ENCODE measurements around the gene ZNF821.

GRCh38 chr16:71840052-71840451 is 43.9 kb downstream of the ZNF821 start:
- TF ChIP-seq TAF1 (IDR thresholded peaks at IDR 0.05; ENCODE audit: borderline replicate concordance, insufficient read depth, low read length) = no peak
- TF ChIP-seq POLR2AphosphoS5 (IDR thresholded peaks at IDR 0.05; ENCODE audit: low read depth, low read length) = no peak
- no peak for TF ChIP-seq REST (IDR thresholded peaks at IDR 0.05; ENCODE audit: insufficient read depth in 1 of 2, low read depth in 2 of 2, low read length in 2 of 2)
- TF ChIP-seq SIN3A (IDR thresholded peaks at IDR 0.05; ENCODE audit: borderline replicate concordance, insufficient read depth, low read length) = no peak
- TF ChIP-seq FOXP2 (optimal IDR thresholded peaks at IDR 0.05; ENCODE audit: borderline replicate concordance, extremely low read depth, extremely low read length, insufficient read depth) = no peak
